Measurements from ENCODE around the gene CNTNAP5.

CNTNAP5 gene

GRCh38 chr2:124639524-124639923 lies 614.4 kb downstream of the CNTNAP5 start:
- ATAC-seq: no peak
- TF ChIP-seq POU6F1 (CRISPR knock-in tag; IDR thresholded peaks at IDR 0.05; ENCODE audit: borderline replicate concordance, low read depth) (no peak), ZFP30 (CRISPR knock-in tag; IDR thresholded peaks at IDR 0.05) (no peak), PATZ1 (CRISPR knock-in tag; IDR thresholded peaks at IDR 0.05; ENCODE audit: borderline replicate concordance) (no peak), BACH2 (CRISPR knock-in tag; IDR thresholded peaks at IDR 0.05; ENCODE audit: borderline replicate concordance) (no peak), ISL1 (CRISPR knock-in tag; IDR thresholded peaks at IDR 0.05) (no peak), ESRRG (CRISPR knock-in tag; IDR thresholded peaks at IDR 0.05) (no peak), ZNF70 (CRISPR knock-in tag; IDR thresholded peaks at IDR 0.05) (no peak), RARB (CRISPR knock-in tag; IDR thresholded peaks at IDR 0.05) (no peak), CSDC2 (CRISPR knock-in tag; IDR thresholded peaks at IDR 0.05) (no peak), TSHZ2 (CRISPR knock-in tag; IDR thresholded peaks at IDR 0.05) (no peak), ZC3H10 (CRISPR knock-in tag; IDR thresholded peaks at IDR 0.05) (no peak), GLIS3 (CRISPR knock-in tag; IDR thresholded peaks at IDR 0.05) (no peak), TCF4 (CRISPR knock-in tag; IDR thresholded peaks at IDR 0.05; ENCODE audit: borderline replicate concordance) (no peak), OSR1 (CRISPR knock-in tag; IDR thresholded peaks at IDR 0.05) (no peak), ZNF8 (CRISPR knock-in tag; IDR thresholded peaks at IDR 0.05) (no peak), PPARA (CRISPR knock-in tag; IDR thresholded peaks at IDR 0.05; ENCODE audit: borderline replicate concordance) (no peak), ARNTL (CRISPR knock-in tag; IDR thresholded peaks at IDR 0.05; ENCODE audit: borderline replicate concordance, low read depth) (no peak), ZNF565 (CRISPR knock-in tag; conservative IDR thresholded peaks at IDR 0.05; ENCODE audit: low read depth) (no peak), CREB5 (CRISPR knock-in tag; IDR thresholded peaks at IDR 0.05; ENCODE audit: low read depth) (no peak)

- TF ChIP-seq CSRNP3 (CRISPR knock-in tag; IDR thresholded peaks at IDR 0.05) (no peak), POU6F1 (CRISPR knock-in tag; IDR thresholded peaks at IDR 0.05; ENCODE audit: borderline replicate concordance, low read depth) (no peak), BACH2 (CRISPR knock-in tag; IDR thresholded peaks at IDR 0.05; ENCODE audit: borderline replicate concordance) (no peak)
- ATAC-seq: no peak
Observed at GRCh38 chr2:124640221-124640750, 615.2 kb downstream of the CNTNAP5 start.

Measured in SK-N-SH treated with all-trans-retinoic acid at 6 μM for 48 hours (cell line).